22Rv1 (cell line): ENCODE results near the gene MYH9.

Experiments used
- ZFX ChIP-seq: fragments of 450-650 bp; IDR thresholded peaks from 2 replicates; pipeline ENCODE4 v1.6.1; 2017; ENCODE audit warnings: antibody characterized with exemption, borderline replicate concordance
- TF ChIP-seq, protein P1 (sequence below): fragments of 450-650 bp; IDR thresholded peaks from 2 replicates; pipeline ENCODE4 v1.5.1; 2017; ENCODE audit warnings: mild to moderate bottlenecking

DNA sequence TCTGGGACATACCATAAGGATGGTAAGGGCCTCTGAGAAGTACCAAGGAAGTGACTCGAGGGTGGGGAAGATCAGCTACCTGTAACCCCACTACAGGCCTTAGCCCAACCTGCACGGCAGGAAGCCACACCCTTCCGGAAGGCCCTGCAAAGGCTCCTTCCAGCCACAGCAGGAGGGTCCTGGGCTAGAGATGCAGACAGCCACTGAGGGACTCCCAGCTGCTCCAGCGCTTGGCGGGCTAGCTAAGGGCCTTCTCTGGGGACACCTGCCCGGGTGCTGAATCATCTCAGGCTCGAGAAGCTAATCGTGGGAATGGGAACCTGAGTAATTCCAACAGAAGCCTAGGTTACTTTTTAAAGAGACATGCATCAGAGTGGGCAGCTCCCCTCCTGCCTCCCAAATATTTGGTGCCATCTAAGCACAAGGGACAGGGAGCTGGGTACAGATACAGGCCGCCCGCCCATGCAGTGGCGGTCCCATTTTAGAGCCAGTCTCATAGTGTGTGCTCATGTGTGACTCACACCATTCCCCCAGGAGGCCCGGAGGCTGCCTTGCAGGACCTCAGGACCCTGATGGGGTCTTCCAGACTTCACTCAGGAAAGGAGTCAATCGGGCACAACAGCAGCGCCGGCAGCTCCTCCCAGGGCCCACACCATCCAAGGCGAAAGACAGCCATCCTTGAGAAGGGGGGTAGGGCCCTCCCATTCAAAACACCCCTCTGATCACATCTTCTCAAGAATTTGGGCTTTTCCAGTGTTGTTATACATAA lies 8.0 kb downstream of the MYH9 start:
- TF ChIP-seq, protein P1, sequence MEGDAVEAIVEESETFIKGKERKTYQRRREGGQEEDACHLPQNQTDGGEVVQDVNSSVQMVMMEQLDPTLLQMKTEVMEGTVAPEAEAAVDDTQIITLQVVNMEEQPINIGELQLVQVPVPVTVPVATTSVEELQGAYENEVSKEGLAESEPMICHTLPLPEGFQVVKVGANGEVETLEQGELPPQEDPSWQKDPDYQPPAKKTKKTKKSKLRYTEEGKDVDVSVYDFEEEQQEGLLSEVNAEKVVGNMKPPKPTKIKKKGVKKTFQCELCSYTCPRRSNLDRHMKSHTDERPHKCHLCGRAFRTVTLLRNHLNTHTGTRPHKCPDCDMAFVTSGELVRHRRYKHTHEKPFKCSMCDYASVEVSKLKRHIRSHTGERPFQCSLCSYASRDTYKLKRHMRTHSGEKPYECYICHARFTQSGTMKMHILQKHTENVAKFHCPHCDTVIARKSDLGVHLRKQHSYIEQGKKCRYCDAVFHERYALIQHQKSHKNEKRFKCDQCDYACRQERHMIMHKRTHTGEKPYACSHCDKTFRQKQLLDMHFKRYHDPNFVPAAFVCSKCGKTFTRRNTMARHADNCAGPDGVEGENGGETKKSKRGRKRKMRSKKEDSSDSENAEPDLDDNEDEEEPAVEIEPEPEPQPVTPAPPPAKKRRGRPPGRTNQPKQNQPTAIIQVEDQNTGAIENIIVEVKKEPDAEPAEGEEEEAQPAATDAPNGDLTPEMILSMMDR: no peak
- no peak for TF ChIP-seq ZFX
